Liver (tissue), 9 donors: Measurements from ENCODE around the gene WNK4. TPM values are rescaled to one million over a fixed set of nuclear protein-coding genes. Genes with fewer than 3 reads are reported as not detected.

ENCODE experiments used
- DNase-seq: peaks from one replicate; pipeline ENCODE4 v3.0.0-alpha.2; 2017; ENCODE audit warnings: low spot score
- H3K27ac ChIP-seq, 2 donors: one replicate each; pipeline ENCODE4 v1.7.0; 2013; ENCODE audit warnings: inconsistent platforms in 2 of 2, low read length in 2 of 2, control low read depth in 1 of 2, low read depth in 1 of 2, mild to moderate bottlenecking in 1 of 2
- H3K27me3 ChIP-seq, 4 donors: one replicate each; pipeline versions ENCODE4 v1.6.1 to v1.7.0; 2013; ENCODE audit warnings: low read length in 3 of 4, inconsistent platforms in 1 of 4, mild to moderate bottlenecking in 1 of 4, moderate library complexity in 1 of 4; ENCODE audit not compliant: control insufficient read depth in 4 of 4, insufficient read depth in 4 of 4
- H3K36me3 ChIP-seq, 4 donors: one replicate each; pipeline versions ENCODE4 v1.6.1 to v1.7.0; 2013; ENCODE audit warnings: low read length in 3 of 4, mild to moderate bottlenecking in 3 of 4, low read depth in 1 of 4, moderate library complexity in 1 of 4; ENCODE audit not compliant: control insufficient read depth in 4 of 4, insufficient read depth in 3 of 4
- H3K4me1 ChIP-seq, 4 donors: one replicate each; pipeline versions ENCODE4 v1.6.1 to v1.7.0; 2013; ENCODE audit warnings: low read length in 3 of 4, mild to moderate bottlenecking in 3 of 4, moderate library complexity in 1 of 4; ENCODE audit not compliant: control insufficient read depth in 4 of 4, insufficient read depth in 4 of 4
- H3K4me3 ChIP-seq, 3 donors: one replicate each; pipeline versions ENCODE4 v1.6.1 to v1.7.0; 2013; ENCODE audit warnings: low read length in 3 of 3, control low read depth in 1 of 3, low read depth in 1 of 3, mild to moderate bottlenecking in 1 of 3
- H3K9ac ChIP-seq, 2 donors: one replicate each; pipeline ENCODE4 v1.7.0; 2013; ENCODE audit warnings: low read length in 2 of 2, mild to moderate bottlenecking in 2 of 2, moderate library complexity in 2 of 2, control low read depth in 1 of 2, low read depth in 1 of 2
- H3K9me3 ChIP-seq, 4 donors: one replicate each; pipeline versions ENCODE4 v1.6.1 to v1.7.0; 2013; ENCODE audit warnings: low read length in 3 of 4; ENCODE audit not compliant: control insufficient read depth in 4 of 4
- CTCF ChIP-seq: fragments of 150-350 bp; IDR thresholded peaks from 2 replicates; pipeline ENCODE4 v1.5.1; 2017; ENCODE audit warnings: improper control_type of control experiment, low read depth, low read length; ENCODE audit not compliant: missing input control
- EGR1 ChIP-seq, 2 donors: IDR thresholded peaks; 2 replicates each; pipeline ENCODE4 v1.6.1; 2016 to 2018; ENCODE audit warnings: antibody characterized with exemption in 2 of 2, low read depth in 2 of 2
- GABPA ChIP-seq, 2 donors: IDR thresholded peaks in 1 of 2; conservative IDR thresholded peaks in 1 of 2; 2 replicates each; pipeline ENCODE4 v1.6.1; 2016; ENCODE audit warnings: antibody characterized with exemption in 2 of 2, mild to moderate bottlenecking in 1 of 2, moderate library complexity in 1 of 2
- HNF4A ChIP-seq, 2 donors: conservative IDR thresholded peaks; 2 replicates each; pipeline ENCODE4 v1.6.1; 2016; ENCODE audit warnings: antibody characterized with exemption in 2 of 2, mild to moderate bottlenecking in 2 of 2
- HNF4G ChIP-seq: IDR thresholded peaks from 2 replicates; pipeline ENCODE4 v1.6.1; 2016; ENCODE audit warnings: antibody characterized with exemption
- MAX ChIP-seq: IDR thresholded peaks from 2 replicates; pipeline ENCODE4 v1.6.1; 2016; ENCODE audit warnings: antibody characterized with exemption
- NR2F2 ChIP-seq: IDR thresholded peaks from 2 replicates; pipeline ENCODE4 v1.6.1; 2016; ENCODE audit warnings: antibody characterized with exemption
- REST ChIP-seq: IDR thresholded peaks from 2 replicates; pipeline ENCODE4 v1.6.1; 2016; ENCODE audit warnings: antibody characterized with exemption, mild to moderate bottlenecking
- RXRA ChIP-seq, 2 donors: IDR thresholded peaks; 2 replicates each; pipeline ENCODE4 v1.6.1; 2017 to 2018; ENCODE audit warnings: antibody characterized with exemption in 2 of 2, mild to moderate bottlenecking in 1 of 2
- SP1 ChIP-seq: IDR thresholded peaks from 2 replicates; pipeline ENCODE4 v1.6.1; 2018; ENCODE audit warnings: antibody characterized with exemption, mild to moderate bottlenecking
- ZBTB33 ChIP-seq: IDR thresholded peaks from 2 replicates; pipeline ENCODE4 v1.6.1; 2016; ENCODE audit warnings: antibody characterized with exemption
- polyA plus RNA-seq, 2 donors: library from polyadenylated mRNA; stranded (reverse) in 1 of 2; unstranded in 1 of 2; fragments of 200-250 nt in 1 of 2; fragments of >200 nt in 1 of 2; fragmentation: Nextera tagmentation in 1 of 2; extraction: Ambion mirVana in 1 of 2; gene quantifications; one replicate each; pipeline versions ENCODE4 v1.2.1 to v1.2.3, GENCODE V29; 2013 to 2015
- total RNA-seq, 2 donors: library from RNA; depleted of rRNA; stranded (reverse); fragments of >200 nt; gene quantifications; one replicate each; pipeline ENCODE4 v1.2.3, GENCODE V29; 2014
- donor health status: healthy.
- donor health status: healthy.
- donor health status: healthy.
- donor health status: healthy.
- donor health status: healthy.

WNK4 gene
- total and polyA plus RNA-seq, 4 donors: 0.33 to 7.5 (median 0.50) TPM

GRCh38 chr17:42827472-42827871, 47.1 kb downstream of the WNK4 start (continued):
- TF ChIP-seq CTCF (no peak), HNF4A (conservative IDR thresholded peaks at IDR 0.05) (no peak), MAX (no peak)

- H3K27me3 ChIP-seq: no peaks in the 10 kb centered on the region
- peaks cover 2 to 32% (median 24%) of the 10 kb centered on the region in 4 donors for H3K4me1 ChIP-seq
- TF ChIP-seq ZBTB33 (no peak), MAX (no peak), SP1 (no peak), REST (no peak), EGR1 (IDR thresholded peaks at IDR 0.05; ENCODE audit: low read depth in 2 of 2) (no peak), GABPA (IDR thresholded peaks at IDR 0.05 in 1 of 2, conservative IDR thresholded peaks at IDR 0.05 in 1 of 2) (no peak), CTCF (no peak), RXRA (IDR thresholded peaks at IDR 0.05) (no peak), HNF4G (no peak), NR2F2 (no peak)
- DNase-seq: no peak
- H3K9me3 ChIP-seq: no peaks in the 10 kb centered on the region
- no peak overlapping the region for H3K27ac ChIP-seq
- peaks cover 0 to 2% (median 0%) of the 10 kb centered on the region in 4 donors for H3K36me3 ChIP-seq
- no peak overlapping the region for H3K4me3 ChIP-seq
- no peak overlapping the region for H3K9ac ChIP-seq
Measured at GRCh38 chr17:42830971-42831370, 50.6 kb downstream of the WNK4 start.
